22Rv1 (cell line): ENCODE measurements around the gene ACVR1C.

ENCODE experiments used
- H3K27ac ChIP-seq: fragments of 450-650 bp; 2 replicates; pipeline ENCODE4 v1.5.1; 2017
- CTCF ChIP-seq: fragments of 450-650 bp; IDR thresholded peaks from 2 replicates; pipeline ENCODE4 v1.5.1; 2017; ENCODE audit warnings: mild to moderate bottlenecking
- ZFX ChIP-seq: fragments of 450-650 bp; IDR thresholded peaks from 2 replicates; pipeline ENCODE4 v1.6.1; 2017; ENCODE audit warnings: antibody characterized with exemption, borderline replicate concordance

ACVR1C gene

DNA sequence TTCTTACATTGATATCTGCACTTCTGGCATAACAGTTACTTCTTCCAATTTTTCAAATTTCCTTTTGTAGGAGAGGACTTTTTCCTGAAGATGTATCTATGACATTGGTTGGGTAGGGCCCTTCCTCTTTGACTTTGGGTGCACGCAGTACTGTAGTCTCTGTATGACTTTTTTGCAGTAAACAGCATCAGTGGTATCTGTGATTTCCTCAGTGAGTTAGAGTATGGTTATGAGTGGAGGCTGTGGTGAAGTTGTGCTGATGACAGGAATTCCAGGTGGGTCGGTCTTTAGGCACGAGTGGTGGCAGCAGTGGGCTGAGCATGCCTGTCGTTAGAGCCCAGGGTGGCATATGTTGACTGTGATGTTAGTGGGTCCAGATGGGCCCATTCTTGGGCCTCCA is 17.6 kb downstream of the ACVR1C start:
- H3K27ac ChIP-seq: no peak overlapping the region
- TF ChIP-seq CTCF: no peak
- TF ChIP-seq ZFX: no peak

DNA sequence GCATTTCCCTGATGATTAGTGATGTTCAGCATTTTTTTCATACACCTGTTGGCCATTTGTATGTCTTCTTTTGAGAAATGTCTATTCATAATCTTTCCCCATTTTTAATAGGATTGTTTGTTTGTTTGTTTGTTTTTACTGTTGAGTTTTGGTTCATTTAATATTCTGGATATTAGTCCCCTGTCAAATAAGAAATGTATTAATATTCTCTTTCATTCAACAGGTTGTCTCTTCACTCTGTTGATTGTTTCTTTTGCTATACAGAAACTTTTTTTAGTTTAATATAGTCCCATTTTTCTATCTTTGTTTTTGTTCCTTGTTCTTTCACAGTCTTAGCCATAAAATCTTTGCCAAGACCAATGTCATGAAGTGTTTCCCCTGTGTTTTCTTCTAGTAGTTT is 22.1 kb downstream of the ACVR1C start:
- no peak overlapping the region for H3K27ac ChIP-seq
- no peak for TF ChIP-seq CTCF
- TF ChIP-seq ZFX: no peak

DNA sequence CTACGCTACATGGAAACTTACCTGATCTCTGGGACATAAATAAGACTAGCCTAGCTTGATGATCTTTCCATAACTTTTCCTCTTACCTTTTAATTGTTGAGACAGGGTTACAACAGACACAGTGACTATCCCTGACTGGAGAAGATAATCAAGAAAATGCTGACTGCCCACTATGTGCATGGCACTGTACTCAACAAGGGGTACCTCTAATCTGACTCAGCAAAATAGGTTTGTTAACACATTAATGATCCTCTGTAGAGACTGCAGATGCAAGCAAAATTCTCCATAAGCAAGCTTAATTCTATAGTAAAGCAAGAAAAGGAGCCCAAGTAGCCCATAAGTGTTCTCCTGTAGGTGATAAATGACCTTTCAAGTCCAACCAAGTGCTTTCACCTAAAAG is 25.5 kb downstream of the ACVR1C start:
- no peak overlapping the region for H3K27ac ChIP-seq
- TF ChIP-seq CTCF (no peak), ZFX (no peak)

GRCh38 chr2:157601807-157602206 is 26.9 kb downstream of the ACVR1C start:
- TF ChIP-seq ZFX: no peak
- TF ChIP-seq CTCF: no peak

DNA sequence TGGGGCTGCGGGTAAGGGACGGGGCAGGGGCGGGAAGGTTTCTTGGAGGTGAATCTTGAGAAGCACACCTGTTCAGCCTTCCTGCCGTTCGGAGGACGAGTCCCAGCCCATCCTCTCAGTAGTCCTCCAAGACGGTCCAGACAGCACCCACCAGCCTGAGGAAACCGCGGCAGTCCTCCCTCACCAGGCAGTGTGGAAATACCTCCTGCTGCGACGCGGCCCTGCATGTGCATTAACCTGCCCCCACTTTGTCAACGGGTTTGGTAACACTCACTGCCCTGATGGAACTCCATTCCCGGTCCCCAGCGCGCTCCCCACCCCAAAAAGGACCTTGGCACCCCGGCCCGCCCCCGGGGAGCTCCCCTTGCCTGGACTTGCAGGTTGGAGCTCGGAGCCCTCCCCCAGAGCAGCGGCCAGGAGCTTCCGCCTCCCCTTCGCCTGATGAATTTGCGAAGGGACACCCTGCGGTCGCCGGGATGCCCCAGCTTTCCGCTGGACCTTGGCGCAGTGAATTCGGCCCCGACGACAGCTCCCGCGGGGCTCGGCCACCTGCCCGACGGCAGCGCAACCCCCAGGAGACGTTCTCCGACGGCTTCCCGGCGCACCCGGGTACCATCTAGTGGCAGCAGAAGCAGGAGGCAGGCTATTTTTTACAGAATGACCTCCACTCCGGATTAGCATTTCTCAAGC is 31.5 kb downstream of the ACVR1C start:
- no peak overlapping the region for H3K27ac ChIP-seq
- TF ChIP-seq ZFX: no peak
- TF ChIP-seq CTCF: peak; percentile 67

More at GRCh38 chr2:157601807-157602206, 26.9 kb downstream of the ACVR1C start:
- no peak overlapping the region for H3K27ac ChIP-seq

- no peak overlapping the region for H3K27ac ChIP-seq
- TF ChIP-seq ZFX (no peak), CTCF (no peak)
Measured at GRCh38 chr2:157593411-157593810, 35.3 kb downstream of the ACVR1C start.

DNA sequence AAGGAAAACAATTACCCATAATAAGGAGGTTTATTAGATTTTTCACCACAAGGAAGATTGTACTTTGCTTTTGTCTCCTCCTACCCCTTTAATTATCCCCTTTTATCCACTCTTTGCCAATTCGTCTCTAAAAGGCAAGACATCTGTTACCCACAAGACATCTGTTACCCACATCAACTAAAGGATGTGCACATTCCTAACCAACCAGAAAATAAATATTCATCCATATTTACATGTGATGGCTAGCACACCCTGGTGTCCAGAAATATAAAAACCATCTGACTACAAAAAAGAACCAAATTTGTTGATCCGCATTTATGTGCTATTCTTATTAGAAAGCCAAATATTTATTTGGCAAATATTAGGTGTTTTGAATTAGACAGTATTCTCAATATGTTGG is 35.7 kb downstream of the ACVR1C start:
- TF ChIP-seq ZFX (no peak), CTCF (peak; percentile 20; the same call in 1 of the 2 replicates)
- H3K27ac ChIP-seq: no peak overlapping the region
